ENCODE measurements around the gene LZTS2.
A peak's percentile ranks its signal among the peaks of the same experiment; 100 is the strongest.

Gene LZTS2

GRCh38 chr10:101000127-101000914 lies 713 bp downstream of the LZTS2 start:
- Histone ChIP-seq H3K4me3 (ENCODE audit: low read length in 2 of 2) (peak overlapping the region; percentile 76 to 90), H3K27me3 (ENCODE audit: control insufficient read depth in 1 of 2, insufficient read depth in 2 of 2, low read length in 2 of 2) (no peaks in the 10 kb centered on the region), H3K9me3 (ENCODE audit: control insufficient read depth in 2 of 2, low read length in 2 of 2) (no peaks in the 10 kb centered on the region), H3K36me3 (ENCODE audit: control insufficient read depth in 2 of 2, insufficient read depth in 2 of 2, low read length in 2 of 2) (peaks cover 16 to 18% of the 10 kb centered on the region in 2 donors), H3K9ac (ENCODE audit: low read length in 2 of 2) (peak overlapping the region; percentile 94 to 97), H3K4me1 (ENCODE audit: control insufficient read depth, insufficient read depth, low read length) (peaks cover 56% of the 10 kb centered on the region), H3K27ac (ENCODE audit: low read length) (peak overlapping the region; percentile 98)

GRCh38 chr10:101000915-101001658 lies 1.5 kb downstream of the LZTS2 start:
- H3K27ac ChIP-seq (ENCODE audit: low read length): peak overlapping the region; percentile 98
- peak overlapping the region; percentile 94 to 97 for H3K9ac ChIP-seq (ENCODE audit: low read length in 2 of 2)
- peaks cover 56% of the 10 kb centered on the region for H3K4me1 ChIP-seq (ENCODE audit: control insufficient read depth, insufficient read depth, low read length)
- H3K9me3 ChIP-seq (ENCODE audit: control insufficient read depth in 2 of 2, low read length in 2 of 2): no peaks in the 10 kb centered on the region
- peaks cover 20 to 23% of the 10 kb centered on the region in 2 donors for H3K36me3 ChIP-seq (ENCODE audit: control insufficient read depth in 2 of 2, insufficient read depth in 2 of 2, low read length in 2 of 2)
- no peaks in the 10 kb centered on the region for H3K27me3 ChIP-seq (ENCODE audit: control insufficient read depth in 1 of 2, insufficient read depth in 2 of 2, low read length in 2 of 2)
- peak overlapping the region; percentile 76 to 90 for H3K4me3 ChIP-seq (ENCODE audit: low read length in 2 of 2)

- peak overlapping the region; percentile 94 to 97 for H3K9ac ChIP-seq (ENCODE audit: low read length in 2 of 2)
- H3K4me1 ChIP-seq (ENCODE audit: control insufficient read depth, insufficient read depth, low read length): peaks cover 52% of the 10 kb centered on the region
- no peaks in the 10 kb centered on the region for H3K27me3 ChIP-seq (ENCODE audit: control insufficient read depth in 1 of 2, insufficient read depth in 2 of 2, low read length in 2 of 2)
- peaks cover 23 to 25% of the 10 kb centered on the region in 2 donors for H3K36me3 ChIP-seq (ENCODE audit: control insufficient read depth in 2 of 2, insufficient read depth in 2 of 2, low read length in 2 of 2)
- no peaks in the 10 kb centered on the region for H3K9me3 ChIP-seq (ENCODE audit: control insufficient read depth in 2 of 2, low read length in 2 of 2)
- peak overlapping the region; percentile 98 for H3K27ac ChIP-seq (ENCODE audit: low read length)
- H3K4me3 ChIP-seq (ENCODE audit: low read length in 2 of 2): peak overlapping the region; percentile 48 to 90
Measured at GRCh38 chr10:101001659-101002035, 2.0 kb downstream of the LZTS2 start.

GRCh38 chr10:101002456-101002855 lies 2.8 kb downstream of the LZTS2 start:
- H3K9ac ChIP-seq (ENCODE audit: low read length in 2 of 2): peak overlapping the region; percentile 94 to 97
- H3K27ac ChIP-seq (ENCODE audit: low read length): peak overlapping the region; percentile 98

GRCh38 chr10:101003639-101004206 lies 4.1 kb downstream of the LZTS2 start:
- Histone ChIP-seq H3K4me3 (ENCODE audit: low read length in 2 of 2) (no peak overlapping the region), H3K9ac (ENCODE audit: low read length in 2 of 2) (peak overlapping the region; percentile 13 to 97), H3K27ac (ENCODE audit: low read length) (no peak overlapping the region), H3K36me3 (ENCODE audit: control insufficient read depth in 2 of 2, insufficient read depth in 2 of 2, low read length in 2 of 2) (peaks cover 25 to 26% of the 10 kb centered on the region in 2 donors), H3K9me3 (ENCODE audit: control insufficient read depth in 2 of 2, low read length in 2 of 2) (no peaks in the 10 kb centered on the region), H3K4me1 (ENCODE audit: control insufficient read depth, insufficient read depth, low read length) (peaks cover 54% of the 10 kb centered on the region), H3K27me3 (ENCODE audit: control insufficient read depth in 1 of 2, insufficient read depth in 2 of 2, low read length in 2 of 2) (no peaks in the 10 kb centered on the region)

More at GRCh38 chr10:101002456-101002855, 2.8 kb downstream of the LZTS2 start:
- H3K4me3 ChIP-seq (ENCODE audit: low read length in 2 of 2): peak overlapping the region in 1 of 2 donors; percentile 3
- H3K4me1 ChIP-seq (ENCODE audit: control insufficient read depth, insufficient read depth, low read length): peaks cover 57% of the 10 kb centered on the region
- no peaks in the 10 kb centered on the region for H3K27me3 ChIP-seq (ENCODE audit: control insufficient read depth in 1 of 2, insufficient read depth in 2 of 2, low read length in 2 of 2)
- no peaks in the 10 kb centered on the region for H3K9me3 ChIP-seq (ENCODE audit: control insufficient read depth in 2 of 2, low read length in 2 of 2)
- H3K36me3 ChIP-seq (ENCODE audit: control insufficient read depth in 2 of 2, insufficient read depth in 2 of 2, low read length in 2 of 2): peaks cover 25 to 26% of the 10 kb centered on the region in 2 donors

GRCh38 chr10:101005361-101005760 lies 5.8 kb downstream of the LZTS2 start:
- H3K9ac ChIP-seq (ENCODE audit: low read length in 2 of 2): no peak overlapping the region
- peaks cover 53% of the 10 kb centered on the region for H3K4me1 ChIP-seq (ENCODE audit: control insufficient read depth, insufficient read depth, low read length)

GRCh38 chr10:101005869-101006567 lies 6.4 kb downstream of the LZTS2 start:
- no peak overlapping the region for H3K9ac ChIP-seq (ENCODE audit: low read length in 2 of 2)
- H3K4me1 ChIP-seq (ENCODE audit: control insufficient read depth, insufficient read depth, low read length): peaks cover 47% of the 10 kb centered on the region
- no peaks in the 10 kb centered on the region for H3K9me3 ChIP-seq (ENCODE audit: control insufficient read depth in 2 of 2, low read length in 2 of 2)
- H3K36me3 ChIP-seq (ENCODE audit: control insufficient read depth in 2 of 2, insufficient read depth in 2 of 2, low read length in 2 of 2): peaks cover 25 to 26% of the 10 kb centered on the region in 2 donors
- H3K4me3 ChIP-seq (ENCODE audit: low read length in 2 of 2): no peak overlapping the region
- no peaks in the 10 kb centered on the region for H3K27me3 ChIP-seq (ENCODE audit: control insufficient read depth in 1 of 2, insufficient read depth in 2 of 2, low read length in 2 of 2)
- H3K27ac ChIP-seq (ENCODE audit: low read length): no peak overlapping the region

More at GRCh38 chr10:101005361-101005760, 5.8 kb downstream of the LZTS2 start:
- no peak overlapping the region for H3K4me3 ChIP-seq (ENCODE audit: low read length in 2 of 2)
- H3K27me3 ChIP-seq (ENCODE audit: control insufficient read depth in 1 of 2, insufficient read depth in 2 of 2, low read length in 2 of 2): no peaks in the 10 kb centered on the region
- no peaks in the 10 kb centered on the region for H3K9me3 ChIP-seq (ENCODE audit: control insufficient read depth in 2 of 2, low read length in 2 of 2)
- H3K27ac ChIP-seq (ENCODE audit: low read length): no peak overlapping the region
- H3K36me3 ChIP-seq (ENCODE audit: control insufficient read depth in 2 of 2, insufficient read depth in 2 of 2, low read length in 2 of 2): peaks cover 25 to 26% of the 10 kb centered on the region in 2 donors

- Histone ChIP-seq H3K4me3 (ENCODE audit: low read length in 2 of 2) (no peak overlapping the region), H3K27ac (ENCODE audit: low read length) (no peak overlapping the region), H3K36me3 (ENCODE audit: control insufficient read depth in 2 of 2, insufficient read depth in 2 of 2, low read length in 2 of 2) (peaks cover 25 to 26% of the 10 kb centered on the region in 2 donors), H3K9me3 (ENCODE audit: control insufficient read depth in 2 of 2, low read length in 2 of 2) (no peaks in the 10 kb centered on the region), H3K4me1 (ENCODE audit: control insufficient read depth, insufficient read depth, low read length) (peaks cover 41% of the 10 kb centered on the region), H3K27me3 (ENCODE audit: control insufficient read depth in 1 of 2, insufficient read depth in 2 of 2, low read length in 2 of 2) (no peaks in the 10 kb centered on the region), H3K9ac (ENCODE audit: low read length in 2 of 2) (no peak overlapping the region)
Measured at GRCh38 chr10:101006593-101007098, 7.0 kb downstream of the LZTS2 start.

- peak overlapping the region; percentile 31 for H3K27ac ChIP-seq (ENCODE audit: low read length)
- no peaks in the 10 kb centered on the region for H3K9me3 ChIP-seq (ENCODE audit: control insufficient read depth in 2 of 2, low read length in 2 of 2)
- H3K9ac ChIP-seq (ENCODE audit: low read length in 2 of 2): no peak overlapping the region
- peaks cover 39% of the 10 kb centered on the region for H3K4me1 ChIP-seq (ENCODE audit: control insufficient read depth, insufficient read depth, low read length)
- no peaks in the 10 kb centered on the region for H3K27me3 ChIP-seq (ENCODE audit: control insufficient read depth in 1 of 2, insufficient read depth in 2 of 2, low read length in 2 of 2)
- peaks cover 25 to 26% of the 10 kb centered on the region in 2 donors for H3K36me3 ChIP-seq (ENCODE audit: control insufficient read depth in 2 of 2, insufficient read depth in 2 of 2, low read length in 2 of 2)
- H3K4me3 ChIP-seq (ENCODE audit: low read length in 2 of 2): no peak overlapping the region
Measured at GRCh38 chr10:101007099-101007711, 7.6 kb downstream of the LZTS2 start.
